Measurements from ENCODE around the gene ARHGEF10L. TPM values are rescaled to one million over a fixed set of nuclear protein-coding genes. Genes with fewer than 3 reads are reported as not detected.

Gene ARHGEF10L
- total RNA-seq, 1 experiment from 2014 or later: 21.6 TPM

DNA sequence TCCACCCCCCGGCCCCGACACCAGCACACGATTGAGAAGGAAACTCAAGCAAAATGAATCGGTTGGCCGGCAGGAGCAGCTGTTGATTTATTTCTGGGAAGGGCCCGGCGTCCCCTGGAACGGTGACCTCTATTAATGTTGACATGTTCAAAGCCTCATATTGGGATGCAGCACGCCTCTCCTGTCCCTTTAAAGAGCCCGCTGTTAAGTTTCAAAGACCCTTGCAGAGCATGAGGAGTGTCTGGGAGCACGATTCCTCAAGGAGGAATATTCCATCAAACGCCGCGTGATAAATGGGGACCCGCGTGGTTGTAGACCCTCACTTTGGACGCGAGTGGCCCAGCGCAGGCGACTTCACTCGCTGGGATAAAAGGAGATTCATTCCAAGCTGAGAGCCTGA is 194.2 kb downstream of the ARHGEF10L start:
- H3K27me3 ChIP-seq (ENCODE audit: insufficient read depth, low read depth): no peaks in the 10 kb centered on the region
- H2AFZ ChIP-seq: no peak overlapping the region
- no peaks in the 10 kb centered on the region for H3K9me2 ChIP-seq (ENCODE audit: insufficient read depth)
- DNase-seq: no peak
- no peaks in the 10 kb centered on the region for H3K79me2 ChIP-seq (ENCODE audit: low read depth)
- H3K9me3 ChIP-seq (ENCODE audit: insufficient read depth, low read depth): no peaks in the 10 kb centered on the region
- no peaks in the 10 kb centered on the region for H3F3A ChIP-seq (ENCODE audit: insufficient read depth, low read depth)
- BruUV-seq (replicated peaks): no TSS peak
- H3K4me1 ChIP-seq (replicated peaks; ENCODE audit: insufficient read depth): no peaks in the 10 kb centered on the region
- TF ChIP-seq EZH2 (IDR thresholded peaks at IDR 0.05; ENCODE audit: low read depth): no peak
- ChIA-PET POLR2A (ENCODE audit: unreplicated experiment) (interaction anchor here (0.5 to 0.6 kb wide), 2 partner anchors 408 to 816 kb away, joined by 3 to 6 read pairs; no protein-coding TSS in a partner anchor), CTCF (no interaction called here)
- H3K27ac ChIP-seq: no peak overlapping the region
- H3K4me2 ChIP-seq: no peak overlapping the region
- no peak overlapping the region for H3K4me3 ChIP-seq
- H3K36me3 ChIP-seq (ENCODE audit: low read depth): no peaks in the 10 kb centered on the region
- H4K20me1 ChIP-seq (ENCODE audit: insufficient read depth): no peaks in the 10 kb centered on the region
- intact Hi-C loops (cut with micrococcal nuclease; ENCODE audit: unreplicated experiment): no loop called here

DNA sequence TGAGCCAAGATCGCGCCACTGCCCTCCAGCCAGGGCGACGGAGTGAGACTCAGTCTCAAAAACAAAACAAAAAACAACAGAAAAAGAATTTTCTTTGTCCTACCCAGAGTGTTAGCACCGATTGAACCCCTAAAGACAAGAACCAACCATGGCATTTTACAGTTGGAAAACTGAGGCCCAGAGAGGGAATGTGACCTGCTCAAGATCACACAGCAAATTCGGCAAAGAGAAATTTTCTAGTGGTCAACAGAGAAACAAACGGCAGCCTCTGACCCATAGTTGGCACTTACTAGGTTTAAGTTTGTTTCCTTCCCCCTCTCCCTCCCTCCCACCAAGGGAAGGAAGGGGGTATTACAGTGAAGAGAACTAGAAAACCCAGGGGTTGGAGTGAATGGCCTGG is 195.1 kb downstream of the ARHGEF10L start:
- Histone ChIP-seq H3K4me3 (no peak overlapping the region), H3K36me3 (ENCODE audit: low read depth) (no peaks in the 10 kb centered on the region), H3K4me1 (replicated peaks; ENCODE audit: insufficient read depth) (no peaks in the 10 kb centered on the region), H2AFZ (no peak overlapping the region), H4K20me1 (ENCODE audit: insufficient read depth) (no peaks in the 10 kb centered on the region), H3K9me3 (ENCODE audit: insufficient read depth, low read depth) (no peaks in the 10 kb centered on the region), H3K4me2 (no peak overlapping the region), H3K79me2 (ENCODE audit: low read depth) (no peaks in the 10 kb centered on the region), H3K9me2 (ENCODE audit: insufficient read depth) (no peaks in the 10 kb centered on the region), H3F3A (ENCODE audit: insufficient read depth, low read depth) (no peaks in the 10 kb centered on the region), H3K27me3 (ENCODE audit: insufficient read depth, low read depth) (no peaks in the 10 kb centered on the region; the same call in 1 of the 2 replicates), H3K27ac (no peak overlapping the region)
- BruUV-seq (replicated peaks): no TSS peak
- TF ChIP-seq EZH2 (IDR thresholded peaks at IDR 0.05; ENCODE audit: low read depth): no peak
- TF ChIP-seq, protein P1, sequence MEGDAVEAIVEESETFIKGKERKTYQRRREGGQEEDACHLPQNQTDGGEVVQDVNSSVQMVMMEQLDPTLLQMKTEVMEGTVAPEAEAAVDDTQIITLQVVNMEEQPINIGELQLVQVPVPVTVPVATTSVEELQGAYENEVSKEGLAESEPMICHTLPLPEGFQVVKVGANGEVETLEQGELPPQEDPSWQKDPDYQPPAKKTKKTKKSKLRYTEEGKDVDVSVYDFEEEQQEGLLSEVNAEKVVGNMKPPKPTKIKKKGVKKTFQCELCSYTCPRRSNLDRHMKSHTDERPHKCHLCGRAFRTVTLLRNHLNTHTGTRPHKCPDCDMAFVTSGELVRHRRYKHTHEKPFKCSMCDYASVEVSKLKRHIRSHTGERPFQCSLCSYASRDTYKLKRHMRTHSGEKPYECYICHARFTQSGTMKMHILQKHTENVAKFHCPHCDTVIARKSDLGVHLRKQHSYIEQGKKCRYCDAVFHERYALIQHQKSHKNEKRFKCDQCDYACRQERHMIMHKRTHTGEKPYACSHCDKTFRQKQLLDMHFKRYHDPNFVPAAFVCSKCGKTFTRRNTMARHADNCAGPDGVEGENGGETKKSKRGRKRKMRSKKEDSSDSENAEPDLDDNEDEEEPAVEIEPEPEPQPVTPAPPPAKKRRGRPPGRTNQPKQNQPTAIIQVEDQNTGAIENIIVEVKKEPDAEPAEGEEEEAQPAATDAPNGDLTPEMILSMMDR (conservative IDR thresholded peaks at IDR 0.05): no peak
- ChIA-PET CTCF (no interaction called here), POLR2A (ENCODE audit: unreplicated experiment) (no interaction called here)
- DNase-seq: no peak
- intact Hi-C loops (cut with micrococcal nuclease; ENCODE audit: unreplicated experiment): no loop called here

- Histone ChIP-seq H4K20me1 (ENCODE audit: insufficient read depth) (no peaks in the 10 kb centered on the region), H3K9me3 (ENCODE audit: insufficient read depth, low read depth) (no peaks in the 10 kb centered on the region), H3K4me3 (no peak overlapping the region), H3K27ac (no peak overlapping the region), H3K27me3 (ENCODE audit: insufficient read depth, low read depth) (no peaks in the 10 kb centered on the region; the same call in 1 of the 2 replicates), H3K9me2 (ENCODE audit: insufficient read depth) (no peaks in the 10 kb centered on the region), H3K4me2 (no peak overlapping the region), H2AFZ (no peak overlapping the region), H3K36me3 (ENCODE audit: low read depth) (no peaks in the 10 kb centered on the region), H3F3A (ENCODE audit: insufficient read depth, low read depth) (no peaks in the 10 kb centered on the region), H3K4me1 (replicated peaks; ENCODE audit: insufficient read depth) (no peaks in the 10 kb centered on the region), H3K79me2 (ENCODE audit: low read depth) (no peaks in the 10 kb centered on the region)
- POLR2A ChIA-PET (ENCODE audit: unreplicated experiment): no interaction called here
- CTCF ChIA-PET: no interaction called here
- no TSS peak for BruUV-seq (replicated peaks)
- intact Hi-C loops (cut with micrococcal nuclease; ENCODE audit: unreplicated experiment): no loop called here
- DNase-seq: no peak
- TF ChIP-seq, protein P1 (conservative IDR thresholded peaks at IDR 0.05): no peak
- TF ChIP-seq EZH2 (IDR thresholded peaks at IDR 0.05; ENCODE audit: low read depth): no peak
These were observed 195.8 kb downstream of the ARHGEF10L start for GRCh38 chr1:17735348-17735747.

- TF ChIP-seq EZH2 (IDR thresholded peaks at IDR 0.05; ENCODE audit: low read depth): no peak
- TF ChIP-seq, protein P1 (conservative IDR thresholded peaks at IDR 0.05): no peak
- POLR2A ChIA-PET (ENCODE audit: unreplicated experiment): no interaction called here
- CTCF ChIA-PET: no interaction called here
- Histone ChIP-seq H3K27ac (no peak overlapping the region), H3F3A (ENCODE audit: insufficient read depth, low read depth) (no peaks in the 10 kb centered on the region), H3K79me2 (ENCODE audit: low read depth) (no peaks in the 10 kb centered on the region), H3K4me3 (no peak overlapping the region), H3K27me3 (ENCODE audit: insufficient read depth, low read depth) (peaks cover 3% of the 10 kb centered on the region), H3K9me3 (ENCODE audit: insufficient read depth, low read depth) (no peaks in the 10 kb centered on the region), H3K9me2 (ENCODE audit: insufficient read depth) (no peaks in the 10 kb centered on the region), H4K20me1 (ENCODE audit: insufficient read depth) (no peaks in the 10 kb centered on the region), H3K4me1 (replicated peaks; ENCODE audit: insufficient read depth) (no peaks in the 10 kb centered on the region), H3K4me2 (no peak overlapping the region), H2AFZ (no peak overlapping the region), H3K36me3 (ENCODE audit: low read depth) (no peaks in the 10 kb centered on the region)
- no TSS peak for BruUV-seq (replicated peaks)
- DNase-seq: no peak
- intact Hi-C loops (cut with micrococcal nuclease; ENCODE audit: unreplicated experiment): no loop called here
These were observed 196.3 kb downstream of the ARHGEF10L start for GRCh38 chr1:17735793-17736192.
